ENCODE measurements around the gene ARHGAP9.
"Not testable (repeated sequence)": the region's sequence is repeated elsewhere in the genome, so short reads cannot be mapped to it uniquely, and the experiment has no call there.

The ARHGAP9 gene

GRCh38 chr12:57522011-57522886, 42.6 kb upstream of the ARHGAP9 start, which contains the start of gene MBD6:
MBD6 (plus strand) TSS chr12:57522824; CDS start chr12:57524304, 1,480 bp downstream.
- Histone ChIP-seq H3K36me3 (ENCODE audit: control insufficient read depth, insufficient read depth, low read length) (peaks cover 45% of the 10 kb centered on the region), H3K27me3 (ENCODE audit: control insufficient read depth, insufficient read depth, low read length) (no peaks in the 10 kb centered on the region), H3K4me1 (ENCODE audit: control insufficient read depth, insufficient read depth, low read length) (peaks cover 29% of the 10 kb centered on the region), H3K9ac (ENCODE audit: low read length) (peak within 1 kb of the TSS; percentile 88), H3K9me3 (ENCODE audit: control insufficient read depth, insufficient read depth, low read depth, low read length) (no peaks in the 10 kb centered on the region), H3K4me3 (ENCODE audit: low read depth, low read length) (peak within 1 kb of the TSS; percentile 92), H3K27ac (ENCODE audit: low read depth, low read length) (peak within 1 kb of the TSS; percentile 0; the same call in 1 of the 2 replicates)

GRCh38 chr12:57521525-57522010, 41.9 kb upstream of the ARHGAP9 start:
- Histone ChIP-seq H3K27me3 (ENCODE audit: control insufficient read depth, insufficient read depth, low read length) (no peaks in the 10 kb centered on the region), H3K36me3 (ENCODE audit: control insufficient read depth, insufficient read depth, low read length) (peaks cover 47% of the 10 kb centered on the region), H3K9me3 (ENCODE audit: control insufficient read depth, insufficient read depth, low read depth, low read length) (no peaks in the 10 kb centered on the region), H3K27ac (ENCODE audit: low read depth, low read length) (no peak overlapping the region; the same call in 1 of the 2 replicates), H3K4me3 (ENCODE audit: low read depth, low read length) (peak overlapping the region; percentile 92), H3K9ac (ENCODE audit: low read length) (peak overlapping the region; percentile 88), H3K4me1 (ENCODE audit: control insufficient read depth, insufficient read depth, low read length) (peaks cover 29% of the 10 kb centered on the region)

GRCh38 chr12:57520053-57520818, 40.6 kb upstream of the ARHGAP9 start, which contains the start of gene DDIT3:
DDIT3 (minus strand) TSS chr12:57520514; CDS start chr12:57517406, 3,108 bp downstream.
- Histone ChIP-seq H3K4me3 (ENCODE audit: low read depth, low read length) (peak within 1 kb of the TSS; percentile 92), H3K9ac (ENCODE audit: low read length) (peak within 1 kb of the TSS; percentile 99), H3K27ac (ENCODE audit: low read depth, low read length) (peak within 1 kb of the TSS; percentile 84), H3K9me3 (ENCODE audit: control insufficient read depth, insufficient read depth, low read depth, low read length) (no peaks in the 10 kb centered on the region), H3K27me3 (ENCODE audit: control insufficient read depth, insufficient read depth, low read length) (no peaks in the 10 kb centered on the region), H3K36me3 (ENCODE audit: control insufficient read depth, insufficient read depth, low read length) (peaks cover 55% of the 10 kb centered on the region), H3K4me1 (ENCODE audit: control insufficient read depth, insufficient read depth, low read length) (peaks cover 29% of the 10 kb centered on the region)

- Histone ChIP-seq H3K4me3 (ENCODE audit: low read depth, low read length) (peak overlapping the region; percentile 90), H3K36me3 (ENCODE audit: control insufficient read depth, insufficient read depth, low read length) (peaks cover 57% of the 10 kb centered on the region), H3K4me1 (ENCODE audit: control insufficient read depth, insufficient read depth, low read length) (peaks cover 29% of the 10 kb centered on the region), H3K9me3 (ENCODE audit: control insufficient read depth, insufficient read depth, low read depth, low read length) (no peaks in the 10 kb centered on the region), H3K27me3 (ENCODE audit: control insufficient read depth, insufficient read depth, low read length) (no peaks in the 10 kb centered on the region), H3K9ac (ENCODE audit: low read length) (peak overlapping the region; percentile 99), H3K27ac (ENCODE audit: low read depth, low read length) (peak overlapping the region; percentile 84)
Measured at GRCh38 chr12:57519796-57520052, 40.1 kb upstream of the ARHGAP9 start.

- H3K4me3 ChIP-seq (ENCODE audit: low read depth, low read length), result peak overlapping the region; percentile 90
- no peaks in the 10 kb centered on the region for H3K27me3 ChIP-seq (ENCODE audit: control insufficient read depth, insufficient read depth, low read length)
- H3K27ac ChIP-seq (ENCODE audit: low read depth, low read length), result peak overlapping the region; percentile 84
- peaks cover 28% of the 10 kb centered on the region for H3K4me1 ChIP-seq (ENCODE audit: control insufficient read depth, insufficient read depth, low read length)
- peaks cover 57% of the 10 kb centered on the region for H3K36me3 ChIP-seq (ENCODE audit: control insufficient read depth, insufficient read depth, low read length)
- H3K9me3 ChIP-seq (ENCODE audit: control insufficient read depth, insufficient read depth, low read depth, low read length), result no peaks in the 10 kb centered on the region
- peak overlapping the region; percentile 99 for H3K9ac ChIP-seq (ENCODE audit: low read length)
Measured at GRCh38 chr12:57518920-57519795, 39.5 kb upstream of the ARHGAP9 start.

GRCh38 chr12:57518176-57518919, 38.7 kb upstream of the ARHGAP9 start:
- peaks cover 61% of the 10 kb centered on the region for H3K36me3 ChIP-seq (ENCODE audit: control insufficient read depth, insufficient read depth, low read length)

GRCh38 chr12:57517718-57518117, 38.1 kb upstream of the ARHGAP9 start:
- H3K27me3 ChIP-seq (ENCODE audit: control insufficient read depth, insufficient read depth, low read length); H3K27ac ChIP-seq (ENCODE audit: low read depth, low read length); H3K4me3 ChIP-seq (ENCODE audit: low read depth, low read length); H3K9me3 ChIP-seq (ENCODE audit: control insufficient read depth, insufficient read depth, low read depth, low read length); H3K9ac ChIP-seq (ENCODE audit: low read length): not testable (repeated sequence)
- peaks cover 19% of the 10 kb centered on the region for H3K4me1 ChIP-seq (ENCODE audit: control insufficient read depth, insufficient read depth, low read length)
- peaks cover 68% of the 10 kb centered on the region for H3K36me3 ChIP-seq (ENCODE audit: control insufficient read depth, insufficient read depth, low read length)

More at GRCh38 chr12:57518176-57518919, 38.7 kb upstream of the ARHGAP9 start:
- H3K4me3 ChIP-seq (ENCODE audit: low read depth, low read length), result peak overlapping the region; percentile 1; the same call in 1 of the 2 replicates
- no peak overlapping the region for H3K9ac ChIP-seq (ENCODE audit: low read length)
- no peaks in the 10 kb centered on the region for H3K27me3 ChIP-seq (ENCODE audit: control insufficient read depth, insufficient read depth, low read length)
- no peak overlapping the region for H3K27ac ChIP-seq (ENCODE audit: low read depth, low read length)
- no peaks in the 10 kb centered on the region for H3K9me3 ChIP-seq (ENCODE audit: control insufficient read depth, insufficient read depth, low read depth, low read length)
- peaks cover 20% of the 10 kb centered on the region for H3K4me1 ChIP-seq (ENCODE audit: control insufficient read depth, insufficient read depth, low read length)

- Histone ChIP-seq H3K9me3 (ENCODE audit: control insufficient read depth, insufficient read depth, low read depth, low read length) (no peaks in the 10 kb centered on the region), H3K27me3 (ENCODE audit: control insufficient read depth, insufficient read depth, low read length) (no peaks in the 10 kb centered on the region), H3K36me3 (ENCODE audit: control insufficient read depth, insufficient read depth, low read length) (peaks cover 73% of the 10 kb centered on the region), H3K4me1 (ENCODE audit: control insufficient read depth, insufficient read depth, low read length) (peaks cover 19% of the 10 kb centered on the region), H3K27ac (ENCODE audit: low read depth, low read length) (no peak overlapping the region), H3K4me3 (ENCODE audit: low read depth, low read length) (no peak overlapping the region), H3K9ac (ENCODE audit: low read length) (no peak overlapping the region)
Measured at GRCh38 chr12:57517187-57517586, 37.5 kb upstream of the ARHGAP9 start.

GRCh38 chr12:57516617-57517153, 37.0 kb upstream of the ARHGAP9 start:
- Histone ChIP-seq H3K9me3 (ENCODE audit: control insufficient read depth, insufficient read depth, low read depth, low read length) (no peaks in the 10 kb centered on the region), H3K4me1 (ENCODE audit: control insufficient read depth, insufficient read depth, low read length) (peaks cover 17% of the 10 kb centered on the region), H3K36me3 (ENCODE audit: control insufficient read depth, insufficient read depth, low read length) (peaks cover 78% of the 10 kb centered on the region), H3K4me3 (ENCODE audit: low read depth, low read length) (no peak overlapping the region), H3K27me3 (ENCODE audit: control insufficient read depth, insufficient read depth, low read length) (no peaks in the 10 kb centered on the region), H3K9ac (ENCODE audit: low read length) (no peak overlapping the region), H3K27ac (ENCODE audit: low read depth, low read length) (no peak overlapping the region)

Measured in HUES6 (cell line).